GM18873 (cell line): Measurements from ENCODE around the gene MAMLD1.

Experiments
- ATAC-seq: cut with Tn5 transposase; IDR thresholded peaks from one replicate; pipeline ENCODE4 v1.9.1; 2021; ENCODE audit warnings: mild to moderate bottlenecking, moderate library complexity, moderate number of reproducible peaks; ENCODE audit not compliant: unreplicated experiment, low FRiP score

The MAMLD1 gene

GRCh38 chrX:150558424-150558823 lies 195.3 kb downstream of the MAMLD1 start:
- ATAC-seq: no peak
